Fibroblast of skin of abdomen (primary cell): ENCODE results near the gene UNC5A. TPM values are rescaled to one million over a fixed set of nuclear protein-coding genes. Genes with fewer than 3 reads are reported as not detected.

Experiments
- DNase-seq: peaks from one replicate; pipeline ENCODE4 v3.0.0-alpha.2; 2013
- polyA plus RNA-seq, 2 experiments: library from polyadenylated mRNA; unstranded; fragments of 120-200 nt; gene quantifications; one replicate each; pipeline ENCODE4 v1.2.1, GENCODE V29; 2013; ENCODE audit not compliant: insufficient read length in 2 of 2

Gene UNC5A
- polyA plus RNA-seq (2013, experiment 1 of 2; ENCODE audit: insufficient read length): 0.05 TPM
- not detected for polyA plus RNA-seq (2013, experiment 2 of 2; ENCODE audit: insufficient read length)

GRCh38 chr5:176810081-176810597 lies at the start of gene UNC5A:
Gene UNC5A, plus strand, starts transcription at chr5:176810559. Its CDS starts 192 bp downstream, at chr5:176810751.
- peak; percentile 43 for DNase-seq

- DNase-seq: no peak
Measured at GRCh38 chr5:176761755-176762154, 48.6 kb upstream of the UNC5A start.

DNA sequence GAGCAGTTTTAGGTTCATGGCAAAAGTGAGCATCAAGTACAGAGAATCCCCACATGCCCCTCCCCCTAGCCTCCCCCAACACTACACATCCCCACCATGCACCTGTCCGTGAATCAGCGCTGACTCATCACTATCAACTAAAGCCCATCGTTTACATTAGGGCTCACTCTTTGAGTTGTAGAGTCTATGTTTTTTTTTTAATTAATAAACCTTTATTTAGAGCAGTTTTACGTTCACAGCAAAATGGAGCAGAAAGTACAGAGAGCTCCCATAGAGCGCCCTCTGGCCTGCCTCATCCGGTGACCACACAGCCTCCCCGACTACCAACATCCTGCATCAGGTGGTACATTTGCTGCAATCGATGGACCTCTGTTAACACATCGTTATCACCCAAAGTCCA lies 47.9 kb upstream of the UNC5A start:
- DNase-seq: no peak

DNA sequence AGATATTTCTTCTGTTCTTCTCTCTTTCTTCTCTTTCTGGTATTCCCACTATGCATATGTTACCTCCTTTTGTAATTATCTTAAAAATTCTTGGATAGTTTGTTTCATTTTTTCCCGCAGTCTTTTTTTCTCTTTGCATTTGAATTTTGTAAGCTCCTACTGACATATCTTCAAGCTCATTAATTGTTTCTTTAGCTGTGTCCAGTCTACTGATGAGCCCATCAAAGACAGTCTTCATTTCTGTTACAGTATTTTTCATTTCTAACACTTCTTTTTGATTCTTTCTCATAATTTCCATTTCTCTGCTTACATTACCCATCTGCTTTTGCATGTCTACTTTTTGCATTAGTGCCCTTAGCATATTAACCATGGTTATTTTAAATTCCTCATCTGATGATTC lies 44.7 kb upstream of the UNC5A start:
- no peak for DNase-seq

DNA sequence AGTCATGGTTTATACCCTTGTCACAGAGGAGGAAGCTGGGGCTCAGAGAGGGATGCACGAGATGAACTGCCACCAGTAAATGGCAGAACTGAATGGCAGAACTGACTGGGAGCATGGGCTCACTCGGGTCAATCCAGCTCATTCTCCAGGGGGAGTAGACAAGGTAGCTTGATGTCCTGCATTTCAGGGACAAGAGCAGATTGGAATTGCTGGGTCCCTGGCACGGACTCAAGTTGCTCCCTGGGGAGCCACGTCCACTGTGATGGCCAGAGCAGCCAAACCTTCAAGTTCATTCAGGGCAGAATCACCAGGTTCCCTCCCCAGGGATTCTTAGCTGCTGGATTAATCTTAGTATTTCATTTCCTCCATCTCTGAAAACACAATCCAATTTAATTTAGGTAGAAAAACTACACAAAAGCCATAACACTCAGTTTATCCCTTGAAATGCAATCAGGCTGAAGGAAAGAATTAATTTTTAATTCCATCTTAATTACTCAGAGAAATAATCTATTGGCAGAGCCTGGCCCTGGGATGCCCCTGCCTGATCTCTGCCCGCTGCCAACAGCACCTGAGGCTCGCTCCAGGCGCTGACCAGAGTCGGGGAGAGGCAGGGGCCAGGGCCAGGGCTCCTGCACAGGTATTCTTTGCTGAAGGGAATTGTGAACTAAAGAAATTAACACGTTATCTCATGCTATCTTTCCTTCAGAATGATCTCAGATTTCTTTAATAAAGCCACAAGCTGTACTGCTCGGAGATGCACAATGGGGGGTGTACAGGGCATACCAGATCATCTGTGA lies 42.0 kb upstream of the UNC5A start:
- DNase-seq: no peak

DNA sequence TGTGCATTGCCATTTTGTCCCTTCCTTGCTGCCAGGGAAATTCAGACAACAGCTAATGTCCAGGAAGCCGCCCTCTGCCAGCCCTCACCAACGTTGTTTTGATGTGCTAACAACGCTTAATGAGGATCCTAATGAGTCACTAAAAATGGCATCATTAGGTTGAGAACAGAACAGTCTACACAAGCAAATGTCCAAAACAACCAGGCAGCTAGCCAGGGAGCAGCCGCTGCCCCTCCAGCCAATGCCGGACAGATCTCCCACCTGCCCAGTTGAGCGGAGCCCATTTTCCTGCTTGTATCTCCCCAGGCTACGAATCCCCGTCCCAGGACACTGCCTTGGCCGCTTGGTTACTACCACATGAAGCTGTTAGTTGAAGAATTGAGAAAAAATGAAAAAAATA lies 40.4 kb upstream of the UNC5A start:
- no peak for DNase-seq

DNA sequence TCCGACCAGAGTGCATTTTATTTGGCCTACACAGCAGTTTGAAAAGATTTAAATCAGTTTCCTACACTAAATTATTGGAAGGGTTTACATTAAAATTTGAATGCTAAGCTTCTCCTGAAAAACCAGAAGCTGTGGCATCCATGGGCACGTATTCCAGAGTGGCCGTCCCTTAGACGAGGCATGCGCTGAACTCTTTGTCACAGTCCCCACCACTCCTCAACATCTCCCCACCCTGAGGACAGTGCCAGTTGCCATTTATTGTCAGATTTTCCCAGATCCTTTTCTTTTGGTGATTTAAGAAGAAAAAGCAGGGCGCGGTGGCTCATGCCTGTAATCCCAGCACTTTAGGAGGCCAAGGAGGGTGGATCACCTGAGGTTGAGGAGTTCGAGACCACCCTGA lies 39.9 kb upstream of the UNC5A start:
- DNase-seq: no peak

DNA sequence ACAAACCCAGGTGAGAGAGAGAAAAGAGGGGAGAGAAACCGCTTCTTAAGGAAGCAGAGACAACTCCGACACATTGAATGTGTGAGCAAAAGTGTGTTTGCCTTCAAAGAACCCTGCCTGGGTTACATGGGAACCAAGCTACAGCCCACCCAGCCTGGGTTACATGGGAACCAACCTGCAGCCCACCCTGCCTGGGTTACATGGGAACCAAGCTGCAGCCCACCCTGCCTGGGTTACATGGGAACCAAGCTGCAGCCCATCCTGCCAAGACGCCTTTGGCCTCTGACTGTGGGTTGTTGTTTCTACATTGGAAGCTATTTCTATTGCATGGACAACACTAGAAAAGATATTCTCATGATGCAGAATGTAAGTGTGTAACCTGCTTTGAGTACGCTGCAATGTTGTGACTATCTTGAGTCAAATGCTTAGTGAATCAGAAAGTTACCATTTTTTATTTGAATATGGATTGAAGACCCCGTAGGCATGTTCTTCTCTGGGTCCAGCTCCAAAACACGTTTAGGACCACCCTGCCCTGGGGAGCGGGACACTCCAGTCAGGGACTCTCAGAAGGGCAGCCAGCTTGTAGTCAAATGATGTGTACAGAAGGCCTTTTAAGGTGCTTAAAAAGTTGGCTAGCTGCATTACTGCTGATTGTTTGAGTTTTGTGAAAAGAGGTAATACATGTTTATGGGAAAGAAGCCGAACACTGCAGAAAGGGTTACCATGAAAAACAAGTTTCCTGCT lies 39.1 kb upstream of the UNC5A start:
- no peak for DNase-seq

- no peak for DNase-seq
Measured at GRCh38 chr5:176772271-176773210, 37.8 kb upstream of the UNC5A start.

DNA sequence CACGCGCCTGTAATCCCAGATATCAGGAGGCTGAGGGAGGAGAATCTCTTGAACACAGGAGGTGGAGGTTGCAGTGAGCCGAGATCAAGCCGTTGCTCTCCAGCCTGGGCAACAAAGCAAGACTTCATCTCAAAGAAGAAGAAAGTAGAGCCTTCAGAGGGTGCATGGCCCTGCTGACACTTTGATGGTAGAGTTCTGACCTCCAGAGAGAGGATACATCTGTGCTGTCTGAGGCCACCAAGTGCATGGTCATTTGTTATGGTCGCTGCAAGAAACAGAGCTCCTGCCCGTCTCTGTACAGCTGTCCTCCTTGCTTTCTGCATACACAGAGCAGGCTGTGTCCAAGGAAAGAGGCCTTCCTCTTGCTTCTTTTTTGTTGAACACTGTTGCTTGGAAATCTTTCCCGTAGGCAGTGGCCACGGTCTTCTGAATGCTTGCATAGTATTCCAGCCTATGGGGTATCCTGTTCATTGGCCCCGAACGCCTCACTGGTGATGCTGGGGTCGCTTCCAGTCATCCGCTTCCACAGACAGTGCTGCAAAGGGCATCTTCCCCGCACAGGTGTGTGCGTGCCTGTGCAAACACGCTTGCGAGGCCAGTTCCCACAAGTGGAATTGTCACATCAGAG lies 36.8 kb upstream of the UNC5A start:
- no peak for DNase-seq

DNA sequence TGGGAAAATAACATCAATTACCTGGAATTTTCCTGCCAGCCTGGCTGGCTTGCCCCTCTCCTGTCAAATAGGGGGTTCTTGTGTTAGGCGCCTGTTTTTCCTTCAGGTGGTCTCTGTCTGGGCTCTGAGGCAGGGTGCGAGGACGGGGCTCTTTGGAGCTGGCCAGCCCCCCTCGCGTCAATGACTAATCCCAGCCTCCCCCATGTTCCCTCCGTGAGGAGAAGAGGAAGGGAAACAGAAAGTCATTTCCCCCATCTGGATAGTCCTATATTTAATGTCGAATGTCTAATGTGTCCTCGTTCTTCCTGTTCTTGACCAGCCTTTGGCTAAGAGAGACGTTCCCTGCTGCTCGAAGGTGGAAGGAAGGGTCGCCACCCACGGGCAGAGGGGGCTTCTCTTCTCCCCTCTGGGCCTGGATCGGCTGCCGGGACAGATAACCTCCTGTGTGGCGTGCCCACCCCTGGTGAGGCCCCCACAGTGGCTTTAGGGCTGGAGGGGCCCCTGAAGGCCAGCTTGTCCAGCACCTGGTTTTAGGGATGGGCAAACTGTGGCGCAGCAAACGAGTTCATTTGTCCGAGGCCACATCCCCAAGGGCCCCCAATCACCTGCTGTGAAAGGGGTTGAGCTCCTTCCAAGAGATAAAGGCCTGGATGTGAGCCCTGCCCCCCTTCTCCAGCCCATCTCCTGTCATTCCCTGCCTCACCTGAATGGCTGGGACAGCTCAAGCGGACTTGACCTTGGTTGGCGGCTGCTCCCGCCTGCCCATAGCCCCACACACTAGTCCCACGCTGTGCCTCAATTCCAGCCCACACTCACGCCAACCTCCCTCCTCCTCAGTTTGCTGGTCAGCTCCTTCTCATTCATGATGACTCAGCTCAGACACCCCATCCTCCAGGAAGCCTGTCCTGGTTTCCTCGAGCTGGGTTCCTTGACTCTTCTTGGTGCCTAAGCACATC lies 35.9 kb upstream of the UNC5A start:
- DNase-seq: no peak

GRCh38 chr5:176775409-176775808 lies 35.0 kb upstream of the UNC5A start:
- DNase-seq: no peak

GRCh38 chr5:176776141-176776865 lies 34.1 kb upstream of the UNC5A start:
- no peak for DNase-seq

- no peak for DNase-seq
Measured at GRCh38 chr5:176776916-176777315, 33.4 kb upstream of the UNC5A start.

GRCh38 chr5:176778921-176779465 lies 31.4 kb upstream of the UNC5A start:
- DNase-seq: no peak

DNA sequence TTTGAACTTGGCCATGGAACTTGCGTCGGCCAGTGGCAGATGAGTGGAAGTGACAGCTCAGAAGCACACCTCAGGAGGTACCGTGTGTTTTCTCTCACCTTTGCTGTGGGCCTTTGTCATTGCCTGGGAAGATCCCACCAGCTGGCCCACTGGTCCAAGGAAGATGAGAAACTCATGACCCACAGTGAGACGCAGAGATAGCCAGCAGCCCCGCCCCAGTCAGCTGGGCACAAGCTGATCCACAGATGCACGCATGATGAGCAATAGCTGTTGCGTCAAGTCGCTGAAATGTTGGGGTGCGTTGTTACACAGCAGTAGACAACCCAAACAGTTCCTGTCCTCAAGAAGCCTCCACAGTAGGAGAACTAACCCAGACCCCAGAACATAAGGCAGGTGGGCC lies 30.8 kb upstream of the UNC5A start:
- DNase-seq: no peak

DNA sequence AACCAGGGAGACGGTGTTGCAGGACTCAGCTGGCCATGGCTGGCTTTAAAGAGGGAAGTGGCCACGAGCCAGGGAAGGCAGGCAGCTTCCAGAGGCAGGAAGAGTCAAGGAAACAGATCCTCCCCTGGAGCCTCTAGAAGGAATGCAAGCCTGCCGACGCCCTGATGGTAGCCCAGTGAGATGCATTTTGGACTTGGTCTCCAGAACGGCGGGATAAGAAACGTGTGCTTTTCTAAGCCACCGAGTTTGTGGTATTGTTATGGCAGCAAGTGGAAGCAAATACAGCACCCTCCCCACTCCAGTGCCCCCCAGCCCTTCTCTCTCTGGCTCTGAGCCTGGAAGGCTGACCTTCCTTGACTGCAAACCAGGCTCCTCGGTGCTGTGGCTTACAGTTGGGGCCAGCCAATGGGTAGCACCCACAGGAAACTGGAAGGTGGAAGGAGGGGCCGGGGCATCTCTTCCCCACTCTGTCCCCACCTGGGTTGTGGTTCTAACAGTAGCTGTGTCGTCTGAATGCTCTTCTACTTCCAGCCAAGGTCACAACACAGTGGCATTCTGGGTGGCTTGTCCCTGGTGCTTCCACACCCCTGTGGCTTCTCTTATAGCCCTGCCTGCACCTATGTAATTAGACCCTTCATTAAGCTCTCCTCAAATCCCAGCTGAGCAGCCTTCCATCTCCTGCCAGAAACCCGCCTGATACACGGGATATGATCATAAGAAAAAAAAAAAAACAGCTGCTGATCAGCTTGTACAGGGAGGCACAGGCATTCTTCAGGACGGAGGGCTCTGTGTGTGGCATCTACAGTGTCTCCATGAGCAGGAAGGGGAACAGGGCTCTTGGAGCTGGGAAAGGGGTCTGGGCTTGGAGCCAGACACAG lies 29.9 kb upstream of the UNC5A start:
- no peak for DNase-seq

- DNase-seq: no peak
Measured at GRCh38 chr5:176781054-176781375, 29.3 kb upstream of the UNC5A start.
